ENCODE data around the gene OR2T35. TPM values are rescaled to one million over a fixed set of nuclear protein-coding genes. Genes with fewer than 3 reads are reported as not detected.
"Not testable (repeated sequence)": the region's sequence is repeated elsewhere in the genome, so short reads cannot be mapped to it uniquely, and the experiment has no call there.

OR2T35 gene
- total and polyA plus RNA-seq, 2 donors (not counting 1 experiment from before 2014, with no cell fraction given): not detected

GRCh38 chr1:248686815-248687214 lies 41.7 kb upstream of the OR2T35 start:
- Histone ChIP-seq H3K9ac (ENCODE audit: insufficient read depth, low read length) (no peak overlapping the region), H3K27ac (ENCODE audit: insufficient read depth, low read length) (no peak overlapping the region), H3K9me3 (ENCODE audit: control insufficient read depth, insufficient read depth, low read depth, low read length) (no peaks in the 10 kb centered on the region), H4K20me1 (ENCODE audit: control insufficient read depth, extremely low read depth, insufficient read depth, low read length) (no peaks in the 10 kb centered on the region), H2AFZ (ENCODE audit: low read length) (no peak overlapping the region), H3K4me3 (replicated peaks in 1 of 4; ENCODE audit: control extremely low read depth in 1 of 4, insufficient read depth in 1 of 4, low read depth in 3 of 4, low read length in 4 of 4) (no peak overlapping the region), H3K4me2 (ENCODE audit: extremely low read depth, insufficient read depth, low read length) (no peak overlapping the region), H3K27me3 (ENCODE audit: control insufficient read depth, insufficient read depth, low read length) (no peaks in the 10 kb centered on the region), H3K79me2 (ENCODE audit: control insufficient read depth, insufficient read depth, low read length) (no peaks in the 10 kb centered on the region), H3K36me3 (ENCODE audit: control insufficient read depth, insufficient read depth, low read length) (no peaks in the 10 kb centered on the region), H3K4me1 (ENCODE audit: control insufficient read depth, extremely low read depth, insufficient read depth, low read length) (no peaks in the 10 kb centered on the region)
- TF ChIP-seq EZH2 (IDR thresholded peaks at IDR 0.05; ENCODE audit: low read length, missing control alignments) (no peak), CTCF (conservative IDR thresholded peaks at IDR 0.05 in 1 of 2, IDR thresholded peaks at IDR 0.05 in 1 of 2; ENCODE audit: low read depth in 1 of 2, low read length in 2 of 2) (no peak)
- DNase-seq (ENCODE audit: low read depth in 2 of 2): no peak

GRCh38 chr1:248681651-248682050 lies 36.6 kb upstream of the OR2T35 start:
- no peak overlapping the region for H3K9ac ChIP-seq (ENCODE audit: insufficient read depth, low read length)
- no peak overlapping the region for H3K4me3 ChIP-seq (replicated peaks in 1 of 4; ENCODE audit: control extremely low read depth in 1 of 4, insufficient read depth in 1 of 4, low read depth in 3 of 4, low read length in 4 of 4)
- TF ChIP-seq CTCF (conservative IDR thresholded peaks at IDR 0.05 in 1 of 2, IDR thresholded peaks at IDR 0.05 in 1 of 2; ENCODE audit: low read depth in 1 of 2, low read length in 2 of 2) (no peak), EZH2 (IDR thresholded peaks at IDR 0.05; ENCODE audit: low read length, missing control alignments) (no peak)
- no peaks in the 10 kb centered on the region for H3K27me3 ChIP-seq (ENCODE audit: control insufficient read depth, insufficient read depth, low read length)
- no peak overlapping the region for H3K27ac ChIP-seq (ENCODE audit: insufficient read depth, low read length)
- H3K4me1 ChIP-seq (ENCODE audit: control insufficient read depth, extremely low read depth, insufficient read depth, low read length): no peaks in the 10 kb centered on the region
- no peak for DNase-seq (ENCODE audit: low read depth in 2 of 2)
- no peaks in the 10 kb centered on the region for H3K36me3 ChIP-seq (ENCODE audit: control insufficient read depth, insufficient read depth, low read length)
- no peaks in the 10 kb centered on the region for H3K9me3 ChIP-seq (ENCODE audit: control insufficient read depth, insufficient read depth, low read depth, low read length)
- no peaks in the 10 kb centered on the region for H4K20me1 ChIP-seq (ENCODE audit: control insufficient read depth, extremely low read depth, insufficient read depth, low read length)
- no peak overlapping the region for H2AFZ ChIP-seq (ENCODE audit: low read length)
- H3K79me2 ChIP-seq (ENCODE audit: control insufficient read depth, insufficient read depth, low read length): no peaks in the 10 kb centered on the region
- no peak overlapping the region for H3K4me2 ChIP-seq (ENCODE audit: extremely low read depth, insufficient read depth, low read length)

- Histone ChIP-seq H3K36me3 (ENCODE audit: control insufficient read depth, insufficient read depth, low read length) (no peaks in the 10 kb centered on the region), H3K27ac (ENCODE audit: insufficient read depth, low read length) (no peak overlapping the region), H3K4me1 (ENCODE audit: control insufficient read depth, extremely low read depth, insufficient read depth, low read length) (no peaks in the 10 kb centered on the region), H3K4me3 (replicated peaks in 1 of 4; ENCODE audit: control extremely low read depth in 1 of 4, insufficient read depth in 1 of 4, low read depth in 3 of 4, low read length in 4 of 4) (no peak overlapping the region), H4K20me1 (ENCODE audit: control insufficient read depth, extremely low read depth, insufficient read depth, low read length) (no peaks in the 10 kb centered on the region), H3K9me3 (ENCODE audit: control insufficient read depth, insufficient read depth, low read depth, low read length) (no peaks in the 10 kb centered on the region), H3K27me3 (ENCODE audit: control insufficient read depth, insufficient read depth, low read length) (no peaks in the 10 kb centered on the region), H3K79me2 (ENCODE audit: control insufficient read depth, insufficient read depth, low read length) (no peaks in the 10 kb centered on the region), H2AFZ (ENCODE audit: low read length) (no peak overlapping the region), H3K4me2 (ENCODE audit: extremely low read depth, insufficient read depth, low read length) (no peak overlapping the region), H3K9ac (ENCODE audit: insufficient read depth, low read length) (no peak overlapping the region)
- TF ChIP-seq CTCF (conservative IDR thresholded peaks at IDR 0.05 in 1 of 2, IDR thresholded peaks at IDR 0.05 in 1 of 2; ENCODE audit: low read depth in 1 of 2, low read length in 2 of 2) (no peak), EZH2 (IDR thresholded peaks at IDR 0.05; ENCODE audit: low read length, missing control alignments) (no peak)
- DNase-seq (ENCODE audit: low read depth in 2 of 2): peak in 1 of 2 donors; percentile 0
Observed at GRCh38 chr1:248670003-248670402, 24.9 kb upstream of the OR2T35 start.

- not testable (repeated sequence) for H3K36me3 ChIP-seq (ENCODE audit: control insufficient read depth, insufficient read depth, low read length); H3K27ac ChIP-seq (ENCODE audit: insufficient read depth, low read length); H3K4me1 ChIP-seq (ENCODE audit: control insufficient read depth, extremely low read depth, insufficient read depth, low read length); H3K9me3 ChIP-seq (ENCODE audit: control insufficient read depth, insufficient read depth, low read depth, low read length); H4K20me1 ChIP-seq (ENCODE audit: control insufficient read depth, extremely low read depth, insufficient read depth, low read length); H3K9ac ChIP-seq (ENCODE audit: insufficient read depth, low read length); H3K27me3 ChIP-seq (ENCODE audit: control insufficient read depth, insufficient read depth, low read length); H3K4me3 ChIP-seq (replicated peaks in 1 of 4; ENCODE audit: control extremely low read depth in 1 of 4, insufficient read depth in 1 of 4, low read depth in 3 of 4, low read length in 4 of 4); H3K79me2 ChIP-seq (ENCODE audit: control insufficient read depth, insufficient read depth, low read length); H2AFZ ChIP-seq (ENCODE audit: low read length); H3K4me2 ChIP-seq (ENCODE audit: extremely low read depth, insufficient read depth, low read length); DNase-seq (ENCODE audit: low read depth in 2 of 2)
Observed at GRCh38 chr1:248663453-248664328, 18.6 kb upstream of the OR2T35 start.

Data from fibroblast of lung (primary cell).